HG03457 (cell line): Measurements from ENCODE around the gene ACTG1.

Source experiments
- ATAC-seq: cut with Tn5 transposase; IDR thresholded peaks from one replicate; pipeline ENCODE4 v1.9.1; 2021; ENCODE audit warnings: moderate number of reproducible peaks; ENCODE audit not compliant: unreplicated experiment

The ACTG1 gene

GRCh38 chr17:81483085-81483861 is 29.3 kb downstream of the ACTG1 start:
- no peak for ATAC-seq

GRCh38 chr17:81482673-81483072 is 29.9 kb downstream of the ACTG1 start:
- ATAC-seq, result no peak

GRCh38 chr17:81481815-81482505 is 30.6 kb downstream of the ACTG1 start:
- ATAC-seq, result no peak

- no peak for ATAC-seq
These were observed 31.4 kb downstream of the ACTG1 start for GRCh38 chr17:81481073-81481799.

- ATAC-seq, result no peak
These were observed 32.2 kb downstream of the ACTG1 start for GRCh38 chr17:81480140-81481072.

GRCh38 chr17:81479175-81480071 is 33.2 kb downstream of the ACTG1 start:
- no peak for ATAC-seq

GRCh38 chr17:81478119-81478518 is 34.5 kb downstream of the ACTG1 start:
- no peak for ATAC-seq

GRCh38 chr17:81477173-81477572 is 35.4 kb downstream of the ACTG1 start:
- ATAC-seq, result no peak

- no peak for ATAC-seq
These were observed 36.0 kb downstream of the ACTG1 start for GRCh38 chr17:81476635-81477034.

GRCh38 chr17:81476097-81476496 is 36.5 kb downstream of the ACTG1 start:
- ATAC-seq, result no peak

GRCh38 chr17:81474958-81475357 is 37.6 kb downstream of the ACTG1 start:
- ATAC-seq, result no peak

- no peak for ATAC-seq
These were observed 39.6 kb downstream of the ACTG1 start for GRCh38 chr17:81473019-81473418.

- ATAC-seq, result no peak
These were observed 40.7 kb downstream of the ACTG1 start for GRCh38 chr17:81471818-81472456.

- no peak for ATAC-seq
These were observed 41.4 kb downstream of the ACTG1 start for GRCh38 chr17:81470944-81471817.

- no peak for ATAC-seq
These were observed 42.2 kb downstream of the ACTG1 start for GRCh38 chr17:81470270-81470943.

- no peak for ATAC-seq
These were observed 43.3 kb downstream of the ACTG1 start for GRCh38 chr17:81469266-81469665.

GRCh38 chr17:81468770-81469121 is 43.9 kb downstream of the ACTG1 start:
- no peak for ATAC-seq
